Epithelial cell of proximal tubule (primary cell): ENCODE results near the gene SSC5D. TPM values are rescaled to one million over a fixed set of nuclear protein-coding genes. Genes with fewer than 3 reads are reported as not detected.

Source experiments
- DNase-seq: peaks from one replicate; pipeline ENCODE4 v3.0.0-alpha.2; 2011; ENCODE audit warnings: low read depth
- H3K4me3 ChIP-seq: 2 replicates; pipeline ENCODE4 v1.5.1; 2011; ENCODE audit warnings: low read depth, mild to moderate bottlenecking, low read length
- total RNA-seq: library from RNA; depleted of rRNA; stranded (reverse); fragments of >200 nt; gene quantifications from 2 replicates; pipeline ENCODE4 v1.2.3, GENCODE V29; 2015
- TF ChIP-seq, protein P1 (sequence below): conservative IDR thresholded peaks from 2 replicates; pipeline ENCODE4 v1.5.1; 2012; ENCODE audit warnings: low read depth, mild to moderate bottlenecking, low read length

Gene SSC5D
- total RNA-seq, 1 donor from 2014 or later, result 0.86 TPM

DNA sequence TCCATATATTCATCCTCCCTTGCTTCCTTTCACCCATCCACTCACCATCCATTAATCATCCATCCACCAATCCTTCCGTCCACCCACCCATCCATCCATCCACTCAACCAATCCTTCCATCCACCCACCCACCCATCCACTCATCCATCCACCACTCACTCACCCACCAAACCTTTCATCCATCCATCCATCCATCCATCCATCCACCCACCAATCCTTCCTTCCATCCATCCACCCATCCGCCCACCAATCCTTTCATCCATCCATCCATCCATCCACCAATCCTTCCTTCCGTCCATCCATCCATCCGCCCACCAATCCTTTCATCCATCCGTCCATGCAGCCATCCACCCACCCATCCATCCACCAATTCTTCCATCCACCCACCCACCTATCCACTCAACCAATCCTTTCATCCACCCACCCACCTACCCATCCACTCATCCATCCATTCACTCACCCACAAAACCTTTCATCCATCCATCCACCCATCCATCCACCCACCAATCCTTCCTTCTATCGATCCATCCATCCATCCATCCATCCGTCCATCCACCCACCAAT lies 54.1 kb downstream of the SSC5D start:
- TF ChIP-seq, protein P1, sequence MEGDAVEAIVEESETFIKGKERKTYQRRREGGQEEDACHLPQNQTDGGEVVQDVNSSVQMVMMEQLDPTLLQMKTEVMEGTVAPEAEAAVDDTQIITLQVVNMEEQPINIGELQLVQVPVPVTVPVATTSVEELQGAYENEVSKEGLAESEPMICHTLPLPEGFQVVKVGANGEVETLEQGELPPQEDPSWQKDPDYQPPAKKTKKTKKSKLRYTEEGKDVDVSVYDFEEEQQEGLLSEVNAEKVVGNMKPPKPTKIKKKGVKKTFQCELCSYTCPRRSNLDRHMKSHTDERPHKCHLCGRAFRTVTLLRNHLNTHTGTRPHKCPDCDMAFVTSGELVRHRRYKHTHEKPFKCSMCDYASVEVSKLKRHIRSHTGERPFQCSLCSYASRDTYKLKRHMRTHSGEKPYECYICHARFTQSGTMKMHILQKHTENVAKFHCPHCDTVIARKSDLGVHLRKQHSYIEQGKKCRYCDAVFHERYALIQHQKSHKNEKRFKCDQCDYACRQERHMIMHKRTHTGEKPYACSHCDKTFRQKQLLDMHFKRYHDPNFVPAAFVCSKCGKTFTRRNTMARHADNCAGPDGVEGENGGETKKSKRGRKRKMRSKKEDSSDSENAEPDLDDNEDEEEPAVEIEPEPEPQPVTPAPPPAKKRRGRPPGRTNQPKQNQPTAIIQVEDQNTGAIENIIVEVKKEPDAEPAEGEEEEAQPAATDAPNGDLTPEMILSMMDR, result no peak
- DNase-seq, result no peak
- H3K4me3 ChIP-seq, result no peak overlapping the region

DNA sequence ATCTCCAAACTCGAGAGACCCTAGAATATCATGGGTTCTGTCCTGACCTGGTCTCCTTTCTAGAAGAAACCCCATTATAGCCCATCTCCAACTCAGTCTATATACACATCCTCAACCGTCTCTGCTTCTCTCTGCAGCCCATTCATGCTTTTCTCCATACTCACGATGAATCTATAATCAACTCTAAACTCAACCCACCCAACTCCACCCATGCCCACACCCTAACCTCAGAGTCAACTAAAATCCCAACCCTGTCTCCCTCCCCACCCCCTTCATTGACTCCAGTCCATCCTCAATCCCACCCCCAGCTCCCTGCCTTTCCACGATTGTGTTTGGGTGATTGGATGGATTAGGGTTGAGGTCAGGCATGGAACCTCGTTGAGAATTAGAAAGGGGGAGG lies 55.3 kb downstream of the SSC5D start:
- no peak for DNase-seq
- TF ChIP-seq, protein P1, result no peak
- H3K4me3 ChIP-seq, result no peak overlapping the region

DNA sequence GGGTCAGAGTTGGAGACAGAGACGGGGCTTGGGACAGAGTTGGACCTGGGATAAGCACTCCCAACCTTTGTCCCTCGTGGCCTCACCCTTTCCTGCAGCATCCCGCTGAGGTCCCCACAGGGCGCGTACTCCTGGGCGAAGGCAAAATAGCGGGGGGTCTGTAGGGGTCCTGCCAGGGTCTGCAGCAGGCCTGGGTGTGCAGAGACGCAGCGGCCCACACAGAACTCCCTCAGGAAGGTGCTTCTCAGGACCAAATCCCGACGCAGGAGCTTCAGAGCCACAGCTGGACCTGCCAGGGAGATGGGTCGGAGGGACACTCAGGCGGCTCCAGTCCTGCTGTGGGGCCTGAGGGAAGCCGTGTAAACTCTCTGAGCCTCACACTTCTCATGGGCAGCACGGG lies 55.8 kb downstream of the SSC5D start:
- no peak for DNase-seq
- TF ChIP-seq, protein P1, result no peak
- H3K4me3 ChIP-seq, result no peak overlapping the region

DNA sequence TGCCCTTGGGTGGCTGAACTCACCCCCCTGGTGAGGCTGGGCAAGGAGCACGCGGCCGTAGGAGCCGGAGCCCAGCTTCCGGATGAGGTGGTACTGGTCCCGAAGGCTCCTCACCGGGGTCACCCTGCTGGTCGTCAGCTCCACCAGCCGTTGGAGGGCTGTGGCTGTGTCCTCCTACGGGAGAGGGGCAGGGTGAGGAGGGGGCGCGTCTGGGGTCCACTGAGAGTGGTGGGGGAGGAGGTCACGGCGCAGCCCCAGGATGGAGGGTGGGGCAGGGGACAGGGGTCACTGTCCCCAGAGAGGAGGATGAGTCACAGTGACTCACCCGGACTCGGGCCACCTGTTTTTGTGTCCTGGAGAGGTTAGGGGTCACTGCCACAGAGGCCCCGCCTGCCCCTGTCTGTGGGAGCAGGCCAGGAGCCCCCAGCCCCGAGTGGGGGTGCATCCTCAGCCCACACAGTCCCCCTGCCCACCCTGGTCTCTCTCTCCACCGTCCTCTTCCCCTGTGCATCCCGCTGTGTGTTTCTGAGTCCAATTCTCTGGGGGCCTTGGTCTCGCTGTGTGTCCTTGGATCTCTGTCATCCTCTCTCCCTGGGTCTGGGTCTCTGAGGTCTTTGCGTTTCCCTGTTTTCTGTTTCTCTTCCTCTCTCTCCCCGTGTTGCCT lies 56.7 kb downstream of the SSC5D start:
- DNase-seq, result no peak
- no peak overlapping the region for H3K4me3 ChIP-seq
- TF ChIP-seq, protein P1, result no peak

DNA sequence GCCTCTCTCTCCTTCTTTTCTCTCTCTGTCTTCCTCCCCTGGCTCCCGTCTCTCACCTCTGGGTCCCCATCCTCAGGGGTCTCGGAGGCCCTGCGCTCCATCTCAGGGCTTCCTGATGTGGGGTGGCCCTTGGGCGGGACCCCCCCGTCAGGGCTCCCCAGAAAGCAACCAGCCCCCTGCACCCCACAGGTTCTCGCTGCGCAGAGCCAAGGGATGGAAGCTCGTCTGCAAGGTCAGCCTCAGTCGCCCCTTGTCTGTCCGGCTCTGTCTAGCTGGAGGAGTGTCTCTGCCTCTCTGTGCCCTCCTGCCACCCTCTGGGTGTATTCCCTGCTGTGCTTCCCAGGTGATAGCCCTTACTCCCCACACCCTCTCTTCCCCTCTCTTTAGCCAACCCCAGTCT lies 57.2 kb downstream of the SSC5D start, which contains the start of gene SBK3:
Gene SBK3 (minus strand): TSS at position 101 of the 400 bp plus-strand sequence. CDS start 0 bp downstream, at position 101.
- no peak for DNase-seq
- TF ChIP-seq, protein P1, result no peak
- H3K4me3 ChIP-seq, result no peak within 1 kb of the TSS

DNA sequence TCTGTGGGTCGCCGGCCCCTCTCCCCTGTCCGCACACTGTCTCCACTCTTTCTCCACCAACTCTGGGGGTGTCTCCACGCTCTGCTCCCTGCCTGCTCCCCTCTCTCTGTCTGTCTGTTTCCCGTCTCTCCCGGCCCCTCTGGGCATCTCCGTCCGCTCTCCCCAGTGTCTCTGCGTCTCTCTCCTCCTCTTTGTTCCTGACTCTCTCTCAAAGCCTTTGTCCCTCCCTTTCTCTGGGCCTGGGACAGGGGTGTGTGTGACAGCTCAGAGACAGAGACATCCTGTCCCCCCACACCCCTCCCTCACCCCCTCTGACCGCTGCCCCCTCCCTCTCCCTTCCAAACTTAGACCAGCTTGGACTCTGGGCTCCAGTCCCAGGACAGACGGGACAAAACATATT lies 57.8 kb downstream of the SSC5D start:
- TF ChIP-seq, protein P1, result no peak
- H3K4me3 ChIP-seq, result no peak overlapping the region
- no peak for DNase-seq
